ENCODE measurements around the gene PTPRN2. TPM values are rescaled to one million over a fixed set of nuclear protein-coding genes. Genes with fewer than 3 reads are reported as not detected.

Gene PTPRN2
- total and polyA plus RNA-seq, 2 of the 8 experiments (the other 6 are each of a cell fraction or from before 2014, with no cell fraction given): 2.6 to 4.5 TPM

- no peak for TF ChIP-seq CHD7 (IDR thresholded peaks at IDR 0.05; ENCODE audit: insufficient replicate concordance, low read length)
Measured at GRCh38 chr7:157946398-157947060, 641.1 kb downstream of the PTPRN2 start (continued).

All from H1 (cell line).